Endothelial cell of umbilical vein (primary cell): ENCODE data around the gene GAL3ST2.

ENCODE experiments used
- EZH2 ChIP-seq: IDR thresholded peaks from 2 replicates; pipeline ENCODE4 v1.6.1; 2012; ENCODE audit warnings: borderline replicate concordance, low read depth, mild to moderate bottlenecking, moderate library complexity, low read length, inconsistent platforms; ENCODE audit not compliant: severe bottlenecking
- FOS ChIP-seq: IDR thresholded peaks from 2 replicates; pipeline ENCODE4 v1.6.1; 2011; ENCODE audit warnings: mild to moderate bottlenecking, low read length, moderate library complexity, borderline replicate concordance; ENCODE audit not compliant: insufficient read depth
- GATA2 ChIP-seq: IDR thresholded peaks from 2 replicates; pipeline ENCODE4 v1.7.0; 2011; ENCODE audit warnings: low read depth, mild to moderate bottlenecking, moderate library complexity, mixed read lengths, low read length; ENCODE audit not compliant: insufficient read length, insufficient read depth
- MAX ChIP-seq: IDR thresholded peaks from 2 replicates; pipeline ENCODE4 v1.6.1; 2011; ENCODE audit not compliant: insufficient read depth, insufficient read length
- MYC ChIP-seq: IDR thresholded peaks from one replicate; pipeline ENCODE4 v1.6.1; 2011; ENCODE audit warnings: mild to moderate bottlenecking, low read depth, low read length
- POLR2A ChIP-seq: IDR thresholded peaks from 2 replicates; pipeline ENCODE4 v1.6.1; 2012; ENCODE audit warnings: low read depth, mild to moderate bottlenecking, control low read depth, low read length
- TF ChIP-seq, protein P1 (sequence below), 2 donors: IDR thresholded peaks; 1 replicate in 1 of 2; 2 replicates in 1 of 2; pipeline ENCODE4 v1.5.1; 2011; ENCODE audit warnings: low read length in 2 of 2, mild to moderate bottlenecking in 2 of 2, moderate library complexity in 2 of 2, control low read depth in 1 of 2, inconsistent platforms in 1 of 2, low read depth in 1 of 2; ENCODE audit not compliant: insufficient read depth in 1 of 2; ENCODE audit errors: extremely low read depth in 1 of 2

DNA sequence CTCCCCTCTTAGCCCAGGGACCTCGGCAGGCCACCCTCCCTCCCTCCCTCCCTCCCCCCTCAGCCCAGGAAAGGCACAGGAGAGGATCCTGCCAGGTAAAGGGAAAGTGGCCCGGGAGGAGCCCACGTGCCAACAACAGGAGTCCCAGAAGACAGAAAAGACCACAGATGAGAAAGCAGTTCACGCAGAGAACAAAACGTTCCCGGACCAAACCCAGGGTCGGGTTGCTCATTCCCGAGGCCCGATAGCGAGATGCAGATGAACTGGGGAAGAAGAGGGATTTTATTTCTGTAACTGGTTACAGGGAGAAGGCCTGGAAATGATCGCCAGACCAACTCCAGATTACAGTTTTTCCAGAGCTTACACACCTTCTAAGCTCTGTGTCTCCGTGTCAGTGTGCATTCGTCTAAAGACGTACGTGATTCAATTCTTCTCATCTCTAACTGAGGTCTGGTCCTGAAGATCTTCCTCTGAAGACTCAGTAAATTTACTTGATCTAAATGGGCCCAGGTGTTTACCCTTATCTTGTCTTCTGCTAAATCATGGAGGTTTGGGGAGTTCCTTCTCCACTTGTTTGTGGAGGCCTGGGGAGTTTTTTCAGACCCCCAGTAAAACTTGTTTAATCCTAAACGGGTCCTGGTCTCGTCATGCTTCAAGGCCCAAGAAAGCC is 31.6 kb downstream of the GAL3ST2 start:
- TF ChIP-seq, protein P1, sequence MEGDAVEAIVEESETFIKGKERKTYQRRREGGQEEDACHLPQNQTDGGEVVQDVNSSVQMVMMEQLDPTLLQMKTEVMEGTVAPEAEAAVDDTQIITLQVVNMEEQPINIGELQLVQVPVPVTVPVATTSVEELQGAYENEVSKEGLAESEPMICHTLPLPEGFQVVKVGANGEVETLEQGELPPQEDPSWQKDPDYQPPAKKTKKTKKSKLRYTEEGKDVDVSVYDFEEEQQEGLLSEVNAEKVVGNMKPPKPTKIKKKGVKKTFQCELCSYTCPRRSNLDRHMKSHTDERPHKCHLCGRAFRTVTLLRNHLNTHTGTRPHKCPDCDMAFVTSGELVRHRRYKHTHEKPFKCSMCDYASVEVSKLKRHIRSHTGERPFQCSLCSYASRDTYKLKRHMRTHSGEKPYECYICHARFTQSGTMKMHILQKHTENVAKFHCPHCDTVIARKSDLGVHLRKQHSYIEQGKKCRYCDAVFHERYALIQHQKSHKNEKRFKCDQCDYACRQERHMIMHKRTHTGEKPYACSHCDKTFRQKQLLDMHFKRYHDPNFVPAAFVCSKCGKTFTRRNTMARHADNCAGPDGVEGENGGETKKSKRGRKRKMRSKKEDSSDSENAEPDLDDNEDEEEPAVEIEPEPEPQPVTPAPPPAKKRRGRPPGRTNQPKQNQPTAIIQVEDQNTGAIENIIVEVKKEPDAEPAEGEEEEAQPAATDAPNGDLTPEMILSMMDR (IDR thresholded peaks at IDR 0.05; ENCODE audit: extremely low read depth in 1 of 2, insufficient read depth in 1 of 2, low read depth in 1 of 2, low read length in 2 of 2) = no peak
- TF ChIP-seq FOS (no peak), GATA2 (no peak), MAX (no peak), EZH2 (no peak), POLR2A (no peak), MYC (no peak)
